GM21423 (cell line): Measurements from ENCODE around the gene UAP1L1.

Experiments used
- ATAC-seq: cut with Tn5 transposase; IDR thresholded peaks from one replicate; pipeline ENCODE4 v1.9.1; 2021; ENCODE audit warnings: mild to moderate bottlenecking, moderate library complexity; ENCODE audit not compliant: unreplicated experiment

UAP1L1 gene

DNA sequence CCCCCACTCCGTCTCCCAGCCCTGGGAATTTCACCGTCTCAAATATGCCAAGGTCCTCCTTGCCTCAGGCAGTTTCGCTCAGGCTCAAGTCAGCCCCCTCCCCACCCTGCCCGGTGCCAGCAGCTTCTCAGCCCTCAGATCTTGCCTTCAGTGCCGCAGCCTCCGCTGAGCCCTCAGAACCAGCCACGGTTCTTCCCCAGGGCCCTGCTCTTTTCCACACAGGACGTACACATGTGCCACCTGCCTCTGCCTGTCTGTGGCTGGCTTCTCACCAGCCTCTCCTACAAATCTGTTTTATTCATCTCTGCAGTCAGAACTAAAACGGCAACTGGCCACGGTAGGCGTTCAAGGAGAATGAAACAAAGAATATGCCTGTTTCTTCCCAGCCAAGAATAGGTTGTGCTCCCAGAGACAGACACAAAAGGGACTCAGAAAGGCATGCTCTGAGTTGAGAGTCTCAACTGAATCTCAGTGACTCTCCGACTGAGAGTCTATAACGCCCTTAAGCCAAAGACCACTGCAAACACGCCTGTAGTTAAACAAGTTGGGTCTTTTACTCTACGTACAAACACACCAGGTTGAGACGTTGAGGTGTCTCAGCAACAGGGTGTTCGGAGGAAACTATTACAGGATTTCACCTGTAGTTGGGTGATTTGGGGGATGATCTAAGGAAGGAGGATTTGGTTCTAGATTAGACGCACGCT lies 51.0 kb downstream of the UAP1L1 start:
- ATAC-seq = no peak

- ATAC-seq = peak; percentile 8
These were observed 51.6 kb downstream of the UAP1L1 start for GRCh38 chr9:137128862-137129455.

- peak; percentile 76 for ATAC-seq
These were observed 52.3 kb downstream of the UAP1L1 start for GRCh38 chr9:137129456-137130175.

- ATAC-seq = no peak
These were observed 52.9 kb downstream of the UAP1L1 start for GRCh38 chr9:137130176-137130755.
